HG03095 (cell line): ENCODE measurements around the gene SCART1.
"Not testable (repeated sequence)": the region's sequence is repeated elsewhere in the genome, so short reads cannot be mapped to it uniquely, and the experiment has no call there.

ENCODE experiments used
- ATAC-seq: cut with Tn5 transposase; IDR thresholded peaks from one replicate; pipeline ENCODE4 v1.9.1; 2021; ENCODE audit warnings: moderate library complexity; ENCODE audit not compliant: unreplicated experiment

The SCART1 gene

DNA sequence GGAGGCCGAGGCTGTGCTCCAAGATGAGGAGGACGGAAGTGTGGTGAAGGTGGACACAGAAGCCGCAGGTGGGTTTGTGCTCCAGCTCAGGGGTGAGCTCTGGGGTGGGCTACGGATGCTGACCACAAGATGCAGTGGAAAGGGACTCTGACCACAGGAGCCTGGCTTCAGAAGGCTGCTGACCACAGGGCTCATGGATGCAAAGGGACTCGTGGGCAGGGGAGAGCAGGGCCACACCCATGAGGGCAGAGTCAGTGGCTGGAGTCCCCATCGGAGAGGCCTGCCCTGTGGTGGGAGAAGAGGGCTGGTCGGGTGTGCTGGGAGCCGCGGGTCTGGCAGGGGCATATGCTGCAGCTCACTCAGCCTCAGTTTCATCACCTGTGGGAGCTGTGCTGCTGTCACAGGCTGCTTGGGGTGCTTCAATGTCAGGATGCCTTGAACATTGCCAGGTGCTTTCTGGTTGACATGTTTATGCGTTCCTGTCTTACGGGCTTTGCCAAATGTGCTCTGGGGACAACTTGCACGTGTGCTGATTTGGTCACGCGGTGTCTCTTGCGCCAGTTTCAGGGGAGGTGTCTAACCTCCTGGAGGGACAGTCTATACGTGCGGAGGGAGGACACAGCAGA is 13.7 kb downstream of the SCART1 start:
- no peak for ATAC-seq

GRCh38 chr10:133469205-133469604 is 15.5 kb downstream of the SCART1 start:
- ATAC-seq, result not testable (repeated sequence)

DNA sequence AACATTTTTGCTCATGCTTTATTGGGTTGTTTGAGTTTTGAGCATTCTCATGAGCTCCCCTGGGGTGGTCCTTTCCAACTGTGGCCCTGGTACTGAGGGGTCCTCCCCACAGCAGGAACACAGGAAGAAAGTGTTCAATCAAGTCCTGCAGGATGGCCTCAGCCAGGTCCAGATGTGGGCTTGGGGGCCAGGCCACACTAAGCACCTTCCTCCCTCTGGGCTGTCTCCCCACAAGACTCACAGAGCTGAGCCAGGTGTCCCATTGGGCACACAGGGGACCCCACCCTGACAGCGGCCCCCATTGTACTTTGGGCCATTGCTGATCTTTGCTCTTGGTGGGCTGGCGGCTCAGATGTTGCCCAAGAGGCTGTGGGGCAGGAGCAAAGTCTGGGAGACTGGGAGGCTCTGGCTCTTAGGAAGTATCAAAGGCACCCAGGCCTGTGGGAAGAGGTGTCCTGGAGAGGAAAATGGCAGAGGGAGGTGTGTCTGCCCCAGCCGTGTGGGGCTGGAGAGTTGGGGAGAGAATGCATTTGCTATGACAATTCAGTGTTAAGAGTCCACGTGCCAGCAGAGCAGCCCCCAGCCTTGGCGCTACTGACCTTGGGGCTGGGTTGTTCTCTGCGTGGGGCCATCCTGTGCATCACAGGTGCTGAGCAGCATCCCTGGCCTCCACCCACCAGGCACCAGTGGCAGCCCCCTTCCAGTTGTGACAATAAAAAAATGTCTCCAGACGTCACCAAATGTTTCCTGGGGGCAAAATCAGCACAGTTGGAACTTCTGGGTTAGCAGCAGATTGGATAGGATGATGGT is 17.8 kb downstream of the SCART1 start:
- no peak for ATAC-seq

GRCh38 chr10:133473270-133473669 is 19.5 kb downstream of the SCART1 start:
- ATAC-seq, result no peak

DNA sequence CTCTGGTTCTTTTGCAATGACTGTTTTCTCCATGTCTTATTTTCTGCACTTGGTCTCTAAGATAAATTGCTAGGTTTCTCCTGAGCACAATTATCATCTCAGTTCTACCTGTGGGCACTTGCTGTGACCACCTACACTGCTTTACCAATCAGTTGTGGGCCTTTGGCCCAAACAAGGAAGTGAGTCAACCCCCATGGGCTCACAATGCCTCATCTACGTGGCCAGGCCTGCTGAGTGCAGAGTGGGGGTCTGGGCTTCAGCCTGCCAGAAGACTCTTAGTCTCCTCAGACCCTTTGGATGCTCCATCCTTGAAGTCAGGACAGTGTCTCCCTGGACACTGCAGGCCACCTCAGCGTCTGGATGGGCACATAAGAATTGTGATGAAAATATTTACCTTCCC is 20.3 kb downstream of the SCART1 start:
- no peak for ATAC-seq

DNA sequence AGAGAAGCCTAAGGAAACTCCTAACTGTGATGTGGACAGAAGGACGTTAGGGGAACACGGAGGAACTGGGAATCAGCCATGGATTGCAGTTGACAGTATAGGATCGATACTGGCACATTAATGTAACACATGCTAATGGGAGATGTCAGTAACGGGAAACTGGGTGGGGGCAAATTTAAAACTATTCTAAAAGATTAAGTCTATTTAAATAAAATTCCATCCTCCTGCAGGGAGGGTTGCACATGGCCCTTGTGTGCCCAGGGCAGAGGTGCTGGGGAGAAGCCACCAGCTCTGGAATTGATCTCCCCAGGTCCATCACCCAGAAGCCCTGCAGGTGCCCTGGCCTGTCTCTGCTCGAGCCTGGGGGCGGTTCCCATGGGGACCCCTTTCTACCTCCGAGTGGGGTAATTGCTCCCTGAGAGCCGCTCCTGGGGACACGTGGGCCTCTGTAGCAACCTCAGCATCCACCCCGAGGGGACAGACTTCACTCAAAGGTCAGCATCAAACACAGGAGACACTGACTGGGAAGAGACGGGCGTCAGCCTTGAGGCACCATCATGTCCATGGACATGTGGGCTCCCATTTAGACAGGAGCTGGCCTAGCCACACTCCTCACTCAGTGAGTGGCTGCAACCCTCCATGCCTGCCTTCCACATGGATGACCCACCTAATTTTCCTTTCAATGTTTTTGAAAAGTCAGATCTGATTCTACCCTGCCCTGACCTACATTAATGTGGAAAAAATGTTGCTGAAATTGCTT is 21.1 kb downstream of the SCART1 start:
- ATAC-seq, result no peak

DNA sequence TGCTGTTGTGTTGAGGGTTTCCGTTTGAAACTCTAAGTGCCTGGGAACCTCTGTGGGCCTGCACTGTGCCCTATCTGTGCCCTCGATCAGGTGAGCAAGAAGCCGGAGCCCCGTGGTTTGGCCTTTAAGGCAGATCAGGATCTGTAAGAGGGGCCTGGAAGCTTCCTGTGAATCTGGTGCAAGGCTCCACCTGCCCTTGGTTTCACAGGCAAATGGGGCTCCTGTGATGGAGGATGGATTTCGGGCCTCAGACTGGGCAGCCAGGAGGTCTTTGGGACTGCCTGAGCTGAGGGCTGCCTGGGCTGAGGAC is 21.6 kb downstream of the SCART1 start:
- no peak for ATAC-seq

GRCh38 chr10:133475821-133476640 is 22.3 kb downstream of the SCART1 start:
- no peak for ATAC-seq

DNA sequence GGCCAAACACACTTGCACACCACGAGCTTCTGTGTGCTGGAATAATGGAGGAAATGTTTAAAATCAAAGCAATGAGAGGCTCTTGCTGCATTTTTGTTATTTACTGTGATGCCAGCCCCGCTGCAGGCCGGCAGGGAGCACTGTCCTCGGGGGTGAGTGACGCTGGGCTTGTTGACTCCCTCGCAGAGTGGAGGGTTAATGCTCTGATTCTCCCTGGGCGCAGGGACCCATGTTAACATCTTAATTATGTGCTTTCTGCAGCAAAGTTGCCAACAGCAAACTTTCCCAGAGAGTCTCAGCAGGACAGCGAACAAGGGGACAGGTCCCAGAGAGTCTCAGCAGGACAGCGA is 22.9 kb downstream of the SCART1 start:
- ATAC-seq, result no peak

GRCh38 chr10:133481086-133481643 is 27.4 kb downstream of the SCART1 start:
- ATAC-seq, result no peak

DNA sequence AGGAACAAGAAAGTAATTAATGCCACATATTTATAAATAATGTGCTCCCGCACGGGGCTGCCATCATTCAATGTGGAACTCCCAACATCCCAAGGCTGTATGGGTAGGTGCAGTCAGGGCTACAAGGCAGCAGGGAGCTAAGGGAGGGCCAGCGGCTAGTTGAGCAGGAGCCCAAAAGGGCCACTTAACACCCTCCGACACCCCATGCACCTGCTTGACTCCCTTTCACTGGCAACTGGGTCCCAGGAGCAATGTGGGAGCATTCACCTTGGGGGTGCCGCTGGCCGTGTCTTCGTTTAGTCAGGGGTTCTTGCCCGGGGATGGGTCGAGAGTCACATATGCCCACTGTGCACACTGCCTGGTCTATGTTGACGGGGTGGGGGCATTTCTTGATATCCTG is 27.9 kb downstream of the SCART1 start:
- ATAC-seq, result no peak

DNA sequence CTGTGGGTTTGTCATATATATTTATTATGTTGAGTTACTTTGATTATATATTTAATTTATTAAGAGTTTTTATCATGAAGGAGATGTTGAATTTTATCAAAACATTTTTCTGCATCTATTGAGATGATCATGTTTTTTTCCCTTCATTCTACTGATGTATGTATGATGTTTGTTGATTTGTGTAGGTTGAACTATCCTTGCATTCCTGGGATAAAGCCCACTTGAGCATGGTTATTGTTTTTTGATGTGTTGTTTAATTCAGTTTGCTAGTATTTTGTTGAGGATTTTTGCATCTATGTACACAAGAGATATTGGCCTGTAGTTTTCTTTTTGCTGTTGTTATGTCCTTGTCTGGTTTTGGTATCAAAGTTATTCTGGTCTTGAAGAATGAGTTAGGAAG is 31.1 kb downstream of the SCART1 start:
- no peak for ATAC-seq

- no peak for ATAC-seq
Measured at GRCh38 chr10:133487085-133487484, 33.3 kb downstream of the SCART1 start.

- ATAC-seq, result no peak
Measured at GRCh38 chr10:133488354-133488753, 34.6 kb downstream of the SCART1 start.

GRCh38 chr10:133489816-133490588 is 36.3 kb downstream of the SCART1 start:
- ATAC-seq, result peak; percentile 72

GRCh38 chr10:133493562-133493961 is 39.8 kb downstream of the SCART1 start:
- not testable (repeated sequence) for ATAC-seq

DNA sequence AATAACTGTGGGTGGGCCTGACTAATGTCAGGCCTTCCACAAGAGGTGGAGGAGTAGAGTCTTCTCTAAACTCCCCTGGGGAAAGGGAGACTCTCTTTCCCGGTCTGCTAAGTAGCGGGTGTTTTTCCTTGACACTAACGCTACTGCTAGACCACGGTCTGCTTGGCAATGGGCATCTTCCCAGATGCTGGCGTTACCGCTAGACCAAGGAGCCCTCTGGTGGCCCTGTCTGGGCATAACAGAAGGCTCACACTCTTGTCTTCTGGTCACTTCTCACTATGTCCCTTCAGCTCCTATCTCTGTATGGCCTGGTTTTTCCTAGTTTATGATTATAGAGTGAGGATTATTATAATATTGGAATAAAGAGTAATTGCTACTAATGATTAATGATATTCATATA is 43.6 kb downstream of the SCART1 start:
- ATAC-seq, result not testable (repeated sequence)

DNA sequence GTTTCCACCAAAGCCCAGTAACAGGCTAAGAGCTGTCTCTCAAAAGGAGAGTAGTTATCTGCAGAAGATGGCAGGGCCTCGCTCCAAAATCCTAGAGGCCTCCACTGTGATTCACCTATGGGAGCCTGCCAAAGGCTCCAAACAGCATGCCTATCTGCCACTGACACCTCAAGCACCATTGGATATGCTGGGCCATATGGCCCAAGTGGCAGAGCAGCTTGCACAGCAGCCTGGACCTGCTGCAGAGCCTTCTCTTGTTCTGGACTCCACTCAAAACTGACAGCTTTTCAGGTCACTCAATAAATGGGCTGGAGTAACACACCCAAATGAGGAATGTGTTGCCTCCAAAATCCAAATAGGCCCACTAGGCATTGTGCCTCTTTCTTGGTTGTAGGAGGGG is 45.4 kb downstream of the SCART1 start:
- not testable (repeated sequence) for ATAC-seq

- not testable (repeated sequence) for ATAC-seq
Measured at GRCh38 chr10:133500897-133501296, 47.2 kb downstream of the SCART1 start.

DNA sequence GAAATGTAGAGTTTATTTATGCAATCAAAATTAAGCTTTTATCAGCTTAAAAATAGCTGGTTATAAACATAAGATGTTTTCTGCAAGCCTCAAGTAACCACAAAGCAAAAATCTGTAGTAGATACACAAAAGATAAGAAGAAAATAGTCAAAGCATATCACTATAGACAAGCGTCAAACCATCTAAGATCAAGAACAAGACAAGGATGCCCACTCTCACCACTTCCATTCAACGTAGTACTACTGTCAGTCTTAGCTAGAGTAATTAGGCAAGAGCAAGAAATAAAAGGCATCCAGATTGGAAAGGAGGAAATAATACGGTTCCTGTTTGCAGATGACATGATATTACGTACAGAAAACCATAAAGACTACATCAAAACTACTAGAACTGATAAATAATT is 56.0 kb downstream of the SCART1 start:
- ATAC-seq, result no peak
